BJ (cell line): ENCODE measurements around the gene PCED1B. TPM values are rescaled to one million over a fixed set of nuclear protein-coding genes. Genes with fewer than 3 reads are reported as not detected.

Experiments used
- CTCF ChIA-PET: fragments of 350-600 bp; formaldehyde crosslinking; extraction: SDS; loops from one replicate; lab custom pipeline; 2021; ENCODE audit warnings: antibody characterized with exemption, inconsistent platforms; lab: Yijun Ruan, JAX
- POLR2A ChIA-PET: fragments of 300-600 bp; sonication (Branson Sonifier 250); formaldehyde crosslinking; extraction: SDS; loops from one replicate; lab custom pipeline; 2021; ENCODE audit warnings: antibody characterized with exemption; lab: Charles Lee
- DNase-seq: peaks from one replicate; pipeline ENCODE4 v3.0.0-alpha.2; 2011; ENCODE audit warnings: low read depth
- H3K27me3 ChIP-seq: 2 replicates; pipeline ENCODE4 v1.6.0; 2011; ENCODE audit warnings: low read length; ENCODE audit not compliant: control insufficient read depth, insufficient read depth
- H3K36me3 ChIP-seq: 2 replicates; pipeline ENCODE4 v1.5.1; 2011; ENCODE audit warnings: low read length; ENCODE audit not compliant: control insufficient read depth, insufficient read depth
- H3K4me3 ChIP-seq: 2 replicates; pipeline ENCODE4 v1.5.1; 2011; ENCODE audit warnings: low read depth, mild to moderate bottlenecking, control low read depth, low read length
- polyA plus RNA-seq: library from polyadenylated mRNA; depleted of rRNA; stranded (reverse); fragments of >200 nt; gene quantifications from 2 replicates; pipeline ENCODE4 v1.2.3, GENCODE V29; 2011
- TF ChIP-seq, protein P1 (sequence below): IDR thresholded peaks from 2 replicates; pipeline ENCODE4 v1.5.1; 2011; ENCODE audit warnings: low read depth, mild to moderate bottlenecking, control low read depth, inconsistent platforms, low read length, moderate library complexity; ENCODE audit not compliant: insufficient read depth

The PCED1B gene
- polyA plus RNA-seq, 1 experiment = 7.8 TPM

DNA sequence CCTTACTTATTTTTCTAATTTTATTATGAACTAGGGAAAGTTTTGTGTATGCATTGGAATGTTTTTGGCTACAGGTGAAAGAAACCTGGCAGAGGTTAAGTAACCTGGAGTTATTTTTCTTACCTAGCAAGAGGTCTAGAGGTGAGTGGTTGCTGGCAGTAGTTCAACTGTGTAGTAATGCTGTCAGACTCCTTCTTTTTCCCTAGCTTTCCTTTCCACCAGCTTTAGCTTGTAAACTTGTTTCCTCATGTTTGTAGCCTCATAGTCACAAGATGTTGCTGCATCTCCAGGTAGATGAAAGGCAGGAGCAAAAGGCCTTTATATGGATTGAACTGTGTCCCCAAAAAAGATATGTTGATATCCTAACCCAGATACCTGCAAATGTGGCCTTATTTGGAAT lies 105.4 kb downstream of the PCED1B start:
- CTCF ChIA-PET = no interaction called here
- no peaks in the 10 kb centered on the region for H3K27me3 ChIP-seq
- POLR2A ChIA-PET = no interaction called here
- H3K36me3 ChIP-seq = no peaks in the 10 kb centered on the region
- no peak overlapping the region for H3K4me3 ChIP-seq
- DNase-seq = no peak
- TF ChIP-seq, protein P1, sequence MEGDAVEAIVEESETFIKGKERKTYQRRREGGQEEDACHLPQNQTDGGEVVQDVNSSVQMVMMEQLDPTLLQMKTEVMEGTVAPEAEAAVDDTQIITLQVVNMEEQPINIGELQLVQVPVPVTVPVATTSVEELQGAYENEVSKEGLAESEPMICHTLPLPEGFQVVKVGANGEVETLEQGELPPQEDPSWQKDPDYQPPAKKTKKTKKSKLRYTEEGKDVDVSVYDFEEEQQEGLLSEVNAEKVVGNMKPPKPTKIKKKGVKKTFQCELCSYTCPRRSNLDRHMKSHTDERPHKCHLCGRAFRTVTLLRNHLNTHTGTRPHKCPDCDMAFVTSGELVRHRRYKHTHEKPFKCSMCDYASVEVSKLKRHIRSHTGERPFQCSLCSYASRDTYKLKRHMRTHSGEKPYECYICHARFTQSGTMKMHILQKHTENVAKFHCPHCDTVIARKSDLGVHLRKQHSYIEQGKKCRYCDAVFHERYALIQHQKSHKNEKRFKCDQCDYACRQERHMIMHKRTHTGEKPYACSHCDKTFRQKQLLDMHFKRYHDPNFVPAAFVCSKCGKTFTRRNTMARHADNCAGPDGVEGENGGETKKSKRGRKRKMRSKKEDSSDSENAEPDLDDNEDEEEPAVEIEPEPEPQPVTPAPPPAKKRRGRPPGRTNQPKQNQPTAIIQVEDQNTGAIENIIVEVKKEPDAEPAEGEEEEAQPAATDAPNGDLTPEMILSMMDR = no peak

DNA sequence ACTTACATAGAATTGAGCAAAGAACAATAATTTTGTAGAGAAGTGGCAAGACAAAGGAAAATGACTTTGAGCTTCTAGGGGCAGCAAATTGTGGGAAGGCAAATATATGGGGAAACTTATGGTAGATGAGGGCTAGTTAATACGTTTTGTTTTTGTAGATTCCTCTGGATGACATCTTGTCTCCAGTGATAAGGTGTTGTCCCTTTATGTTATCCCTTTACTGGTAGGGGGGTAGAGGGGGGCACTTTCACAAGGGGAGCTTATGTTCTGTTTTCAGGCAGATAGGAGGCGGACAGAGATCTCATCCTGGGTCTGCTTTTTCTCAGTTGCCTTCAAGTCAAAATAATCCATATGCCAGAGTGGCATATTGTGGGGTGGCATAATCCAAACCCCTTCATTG lies 106.8 kb downstream of the PCED1B start:
- ChIA-PET POLR2A (no interaction called here), CTCF (no interaction called here)
- Histone ChIP-seq H3K36me3 (no peaks in the 10 kb centered on the region), H3K4me3 (no peak overlapping the region), H3K27me3 (no peaks in the 10 kb centered on the region)
- TF ChIP-seq, protein P1 = no peak
- no peak for DNase-seq

DNA sequence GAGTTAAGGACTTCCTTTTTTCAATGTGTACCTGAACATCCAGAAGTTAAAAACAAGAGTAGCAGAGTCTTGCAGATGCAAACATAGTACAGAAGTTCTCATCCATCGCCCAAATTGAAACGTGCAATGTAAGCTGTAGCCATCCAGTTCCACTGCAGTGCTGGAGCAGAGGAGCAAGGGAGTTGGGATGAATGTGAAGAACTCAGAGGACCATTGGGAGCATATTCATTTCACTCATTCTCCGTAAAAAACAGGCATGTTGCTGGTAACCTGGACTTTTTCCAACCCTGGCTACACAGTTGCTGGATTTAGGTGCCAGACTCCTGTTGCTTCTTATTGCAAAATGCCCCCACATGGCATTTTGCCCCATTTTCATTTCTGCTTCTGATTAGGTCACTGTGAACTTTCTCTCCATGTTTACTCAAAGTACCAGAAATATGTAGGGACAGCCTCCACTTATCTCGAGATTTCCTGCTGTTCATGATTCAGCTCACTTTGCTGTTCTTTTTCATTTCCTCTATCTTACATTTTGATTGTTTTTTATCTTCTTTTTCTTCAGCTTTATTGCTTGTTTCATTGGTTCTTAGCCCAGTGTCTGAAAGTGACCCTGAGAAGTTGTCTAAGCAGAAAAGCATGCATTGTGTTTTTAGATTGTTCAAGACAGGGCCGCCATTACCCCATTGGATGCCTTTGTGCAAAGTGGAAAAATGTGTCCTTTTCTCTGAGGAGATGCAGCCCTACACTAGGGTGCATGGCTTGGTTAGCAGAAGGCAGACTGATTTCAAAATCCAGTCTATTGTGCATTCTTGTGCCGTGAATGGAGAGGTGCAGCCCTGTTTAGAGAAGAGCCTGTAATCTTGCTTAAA lies 109.4 kb downstream of the PCED1B start:
- no peak overlapping the region for H3K4me3 ChIP-seq
- no peaks in the 10 kb centered on the region for H3K27me3 ChIP-seq
- ChIA-PET CTCF (no interaction called here), POLR2A (no interaction called here)
- DNase-seq = peak; percentile 43
- TF ChIP-seq, protein P1 = no peak
- no peaks in the 10 kb centered on the region for H3K36me3 ChIP-seq

GRCh38 chr12:47189728-47190127 lies 110.3 kb downstream of the PCED1B start:
- CTCF ChIA-PET = no interaction called here
- no peak for DNase-seq
- TF ChIP-seq, protein P1 = no peak
- Histone ChIP-seq H3K36me3 (no peaks in the 10 kb centered on the region), H3K4me3 (no peak overlapping the region), H3K27me3 (no peaks in the 10 kb centered on the region)
- POLR2A ChIA-PET = no interaction called here

GRCh38 chr12:47190271-47190750 lies 110.9 kb downstream of the PCED1B start:
- POLR2A ChIA-PET = no interaction called here
- no peaks in the 10 kb centered on the region for H3K36me3 ChIP-seq
- H3K27me3 ChIP-seq = no peaks in the 10 kb centered on the region
- TF ChIP-seq, protein P1 = no peak
- H3K4me3 ChIP-seq = no peak overlapping the region
- no peak for DNase-seq
- CTCF ChIA-PET = interaction anchor here (0.8 kb wide), 1 partner anchor 22 kb away, joined by 3 read pairs; no protein-coding TSS in a partner anchor
